GM12892 (cell line): ENCODE data around the gene MED9.

Experiments used
- POLR2A ChIP-seq: IDR thresholded peaks from 2 replicates; pipeline ENCODE4 v1.6.1; 2011; ENCODE audit warnings: low read depth, low read length, control low read depth
- POLR2AphosphoS5 ChIP-seq: IDR thresholded peaks from 2 replicates; pipeline ENCODE4 v1.6.1; 2011; ENCODE audit warnings: low read depth, low read length, control low read depth
- TAF1 ChIP-seq: IDR thresholded peaks from 2 replicates; pipeline ENCODE4 v1.6.1; 2011; ENCODE audit warnings: low read depth, mild to moderate bottlenecking, control low read depth, low read length, borderline replicate concordance

- TF ChIP-seq TAF1 = no peak
- TF ChIP-seq POLR2A = no peak
- TF ChIP-seq POLR2AphosphoS5 = no peak
Measured at GRCh38 chr17:17455173-17455572, 21.6 kb upstream of the MED9 start.
